Renal pelvis (tissue), 4 donors: ENCODE measurements around the gene OSBPL2. TPM values are rescaled to one million over a fixed set of nuclear protein-coding genes. Genes with fewer than 3 reads are reported as not detected.

Experiments
- DNase-seq: peaks from one replicate; pipeline ENCODE4 v3.0.0-alpha.2; 2013
- polyA plus RNA-seq, 3 donors: library from polyadenylated mRNA; unstranded; fragments of 120-200 nt; gene quantifications; one replicate each; pipeline ENCODE4 v1.2.1, GENCODE V29; 2013; ENCODE audit not compliant: insufficient read length in 3 of 3

Gene OSBPL2
- polyA plus RNA-seq, 3 donors = 27.6 to 40.8 (median 39.3) TPM

- DNase-seq = no peak
These were observed 59.3 kb downstream of the OSBPL2 start for GRCh38 chr20:62297449-62298227.

- no peak for DNase-seq
These were observed 60.4 kb downstream of the OSBPL2 start for GRCh38 chr20:62298577-62299249.

GRCh38 chr20:62299666-62300236, 61.4 kb downstream of the OSBPL2 start:
- DNase-seq = no peak

GRCh38 chr20:62300319-62300718, 62.0 kb downstream of the OSBPL2 start:
- DNase-seq = no peak

- DNase-seq = no peak
These were observed 62.9 kb downstream of the OSBPL2 start for GRCh38 chr20:62301111-62301668.

- DNase-seq = peak; percentile 91
These were observed 63.5 kb downstream of the OSBPL2 start for GRCh38 chr20:62301773-62302340.

GRCh38 chr20:62302341-62303061, 64.2 kb downstream of the OSBPL2 start, which contains the start of gene ADRM1:
TSS of gene ADRM1 (plus strand) at chr20:62302997. CDS start at chr20:62303569, 572 bp downstream.
- DNase-seq = peak; percentile 98

- no peak for DNase-seq
These were observed 64.7 kb downstream of the OSBPL2 start for GRCh38 chr20:62303062-62303339.

- peak; percentile 4 for DNase-seq
These were observed 65.3 kb downstream of the OSBPL2 start for GRCh38 chr20:62303340-62304226.

GRCh38 chr20:62304331-62305148, 66.2 kb downstream of the OSBPL2 start:
- no peak for DNase-seq

- DNase-seq = no peak
These were observed 66.9 kb downstream of the OSBPL2 start for GRCh38 chr20:62305149-62305764.

GRCh38 chr20:62305765-62306413, 67.6 kb downstream of the OSBPL2 start:
- no peak for DNase-seq

- DNase-seq = no peak
These were observed 68.3 kb downstream of the OSBPL2 start for GRCh38 chr20:62306414-62307187.

- DNase-seq = no peak
These were observed 69.1 kb downstream of the OSBPL2 start for GRCh38 chr20:62307226-62308101.

GRCh38 chr20:62308102-62308822, 69.9 kb downstream of the OSBPL2 start:
- DNase-seq = no peak
